Measurements from ENCODE around the gene OSBPL2. TPM values are rescaled to one million over a fixed set of nuclear protein-coding genes. Genes with fewer than 3 reads are reported as not detected.
A peak's percentile ranks its signal among the peaks of the same experiment; 100 is the strongest.

Gene OSBPL2
- 10 to 100 TPM; 15.8 to 29.5 (median 17.7) TPM for polyA plus RNA-seq (ENCODE audit: low read depth in 6 of 6)

GRCh38 chr20:62237801-62238568 lies at the start of gene OSBPL2:
Gene OSBPL2 (plus strand): TSS chr20:62238521. CDS start chr20:62256185, 17,664 bp downstream.
- Mint-ChIP-seq H3K36me3 (peaks cover 0 to 5% of the 10 kb centered on the region in 2 donors), H3K4me1 (peaks cover 25 to 37% (median 33%) of the 10 kb centered on the region in 3 donors), H3K27me3 (peaks cover 0 to 8% (median 0%) of the 10 kb centered on the region in 3 donors), H3K4me3 (peak within 1 kb of the TSS; percentile 81 to 94 (median 86)), H3K27ac (peak within 1 kb of the TSS; percentile 89 to 97 (median 94)), H3K9me3 (peaks cover 0 to 5% (median 3%) of the 10 kb centered on the region in 7 donors)
- DNase-seq (peak; percentile 100), ATAC-seq (ENCODE audit: low read depth in 2 of 2) (peak; percentile 94 to 95)

- DNase-seq = no peak
- Mint-ChIP-seq H3K9me3 (no peaks in the 10 kb centered on the region), H3K36me3 (peaks cover 0 to 7% of the 10 kb centered on the region in 2 donors), H3K27me3 (no peaks in the 10 kb centered on the region), H3K27ac (no peak overlapping the region), H3K4me3 (peak overlapping the region in 1 of 8 donors; percentile 37), H3K4me1 (peaks cover 10 to 31% (median 14%) of the 10 kb centered on the region in 3 donors)
- ATAC-seq (ENCODE audit: low read depth in 2 of 2) = no peak
These were observed 47.5 kb upstream of the OSBPL2 start for GRCh38 chr20:62190639-62191411.

- Mint-ChIP-seq H3K27ac (peak overlapping the region in 1 of 6 donors; percentile 12), H3K36me3 (peaks cover 0 to 8% of the 10 kb centered on the region in 2 donors), H3K4me1 (peaks cover 6 to 26% (median 11%) of the 10 kb centered on the region in 3 donors), H3K4me3 (no peak overlapping the region), H3K27me3 (no peaks in the 10 kb centered on the region), H3K9me3 (no peaks in the 10 kb centered on the region)
- ATAC-seq (ENCODE audit: low read depth in 2 of 2) (no peak), DNase-seq (no peak)
These were observed 46.4 kb upstream of the OSBPL2 start for GRCh38 chr20:62191781-62192559.

DNA sequence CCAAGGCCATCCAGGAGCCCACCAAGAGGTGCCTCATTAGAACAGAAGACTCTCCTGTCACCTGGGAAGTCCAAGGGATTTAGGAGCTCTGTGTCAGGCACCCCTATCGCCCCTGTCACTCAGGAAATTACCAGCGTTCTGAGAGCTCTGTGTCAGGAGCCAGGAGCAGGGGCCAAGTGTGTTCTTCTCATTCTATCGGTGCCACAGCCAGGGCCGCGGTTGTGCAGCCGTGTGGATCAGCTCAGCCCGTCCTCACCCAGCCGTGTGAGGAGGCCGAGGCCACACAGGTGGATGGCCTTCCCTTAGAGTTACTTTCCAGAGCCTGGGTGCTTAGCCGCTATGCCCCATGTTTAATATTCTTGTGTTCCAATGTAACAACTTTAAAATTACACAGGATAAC lies 45.7 kb upstream of the OSBPL2 start:
- H3K9me3 Mint-ChIP-seq = no peaks in the 10 kb centered on the region
- no peak overlapping the region for H3K27ac Mint-ChIP-seq
- H3K4me3 Mint-ChIP-seq = no peak overlapping the region
- no peaks in the 10 kb centered on the region for H3K27me3 Mint-ChIP-seq
- no peak for DNase-seq
- H3K4me1 Mint-ChIP-seq = peaks cover 2 to 22% (median 7%) of the 10 kb centered on the region in 3 donors
- no peak for ATAC-seq (ENCODE audit: low read depth in 2 of 2)
- H3K36me3 Mint-ChIP-seq = peaks cover 0 to 8% of the 10 kb centered on the region in 2 donors

DNA sequence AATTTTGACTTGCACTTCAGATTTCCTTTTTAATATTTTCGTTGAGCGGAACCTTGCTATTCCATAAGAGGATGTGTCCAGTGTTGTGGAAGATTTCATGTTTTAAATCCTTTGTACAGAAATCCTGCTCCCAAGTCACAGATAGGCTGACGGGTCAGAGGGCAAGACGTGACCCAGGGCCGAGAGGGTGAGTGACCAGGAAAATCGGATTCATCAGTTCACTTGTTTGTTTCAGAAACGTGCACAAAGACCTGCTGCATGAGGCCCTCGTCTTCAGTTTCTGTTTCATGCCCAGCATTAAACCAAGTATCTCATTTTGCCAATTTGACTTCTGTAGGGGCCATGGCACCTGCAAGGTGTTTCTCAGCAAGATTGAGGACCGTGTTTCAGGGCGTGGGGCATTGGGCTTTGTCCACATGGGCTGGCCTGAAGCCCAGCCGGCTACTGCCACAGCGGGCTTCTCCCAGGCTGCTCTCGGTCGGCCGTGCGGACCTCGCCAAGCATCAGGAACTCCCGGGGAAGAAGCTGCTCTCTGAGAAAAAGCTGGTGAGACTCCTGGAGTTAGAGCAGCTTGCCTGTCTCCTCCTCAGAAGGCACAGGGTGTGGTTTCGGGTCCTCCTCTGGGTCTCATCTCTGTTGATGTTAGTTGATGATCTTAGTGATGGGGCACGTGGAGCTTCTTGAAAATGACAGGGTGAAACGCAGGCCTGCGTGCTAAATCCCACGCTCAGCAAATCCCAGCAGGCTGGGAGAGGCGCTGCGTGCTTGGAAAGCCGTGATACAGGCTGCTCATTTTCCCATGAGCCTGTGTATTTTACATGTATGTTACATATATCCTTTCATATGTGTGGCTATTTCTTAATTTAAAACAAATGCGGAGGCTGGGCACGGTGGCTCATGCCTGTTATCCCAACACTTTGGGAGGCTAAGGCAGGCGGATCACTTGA lies 45.0 kb upstream of the OSBPL2 start:
- Mint-ChIP-seq H3K9me3 (no peaks in the 10 kb centered on the region), H3K27me3 (no peaks in the 10 kb centered on the region), H3K36me3 (peaks cover 0 to 8% of the 10 kb centered on the region in 2 donors), H3K27ac (no peak overlapping the region), H3K4me3 (no peak overlapping the region), H3K4me1 (peaks cover 0 to 14% (median 4%) of the 10 kb centered on the region in 3 donors)
- DNase-seq = no peak
- ATAC-seq (ENCODE audit: low read depth in 2 of 2) = no peak

DNA sequence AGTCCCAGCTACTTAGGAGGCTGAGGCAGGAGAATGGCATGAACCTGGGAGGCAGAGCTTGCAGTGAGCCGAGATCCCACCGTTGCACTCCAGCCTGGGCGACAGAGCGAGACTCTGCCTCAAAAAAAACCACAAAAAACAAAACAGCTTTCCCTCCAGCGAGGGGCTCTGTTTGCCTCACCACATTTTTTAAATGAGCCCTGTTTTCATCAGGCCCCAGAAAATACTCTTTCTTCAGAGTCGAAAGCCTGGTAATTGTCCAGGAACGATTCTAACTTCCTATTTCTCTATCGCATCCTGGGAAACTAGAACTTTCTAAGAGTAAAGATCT lies 43.3 kb upstream of the OSBPL2 start:
- ATAC-seq (ENCODE audit: low read depth in 2 of 2) = no peak
- H3K36me3 Mint-ChIP-seq = peaks cover 4 to 16% of the 10 kb centered on the region in 2 donors
- no peak overlapping the region for H3K27ac Mint-ChIP-seq
- H3K9me3 Mint-ChIP-seq = no peaks in the 10 kb centered on the region
- peaks cover 0 to 11% (median 2%) of the 10 kb centered on the region in 3 donors for H3K4me1 Mint-ChIP-seq
- no peaks in the 10 kb centered on the region for H3K27me3 Mint-ChIP-seq
- DNase-seq = no peak
- H3K4me3 Mint-ChIP-seq = no peak overlapping the region

DNA sequence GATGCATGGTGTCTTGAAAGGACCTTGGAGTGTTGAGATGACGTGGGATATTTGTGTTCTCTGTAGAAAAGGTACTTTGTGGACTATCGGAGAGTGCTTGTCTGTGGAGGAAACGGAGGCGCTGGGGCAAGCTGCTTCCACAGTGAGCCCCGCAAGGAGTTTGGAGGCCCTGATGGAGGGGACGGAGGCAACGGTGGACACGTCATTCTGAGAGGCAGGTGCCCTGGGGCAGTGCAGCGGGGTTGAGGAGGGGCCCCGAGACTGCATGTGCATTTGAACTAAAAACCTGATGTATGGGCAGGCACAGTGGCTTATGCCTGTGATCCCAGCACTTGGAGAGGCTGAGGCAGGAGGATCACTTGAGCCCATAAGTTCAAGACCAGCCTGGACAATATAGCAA lies 42.6 kb upstream of the OSBPL2 start:
- Mint-ChIP-seq H3K4me3 (no peak overlapping the region), H3K36me3 (peaks cover 4 to 16% of the 10 kb centered on the region in 2 donors), H3K27me3 (no peaks in the 10 kb centered on the region), H3K27ac (peak overlapping the region in 1 of 6 donors; percentile 75), H3K4me1 (peaks cover 0 to 6% (median 5%) of the 10 kb centered on the region in 3 donors), H3K9me3 (no peaks in the 10 kb centered on the region)
- DNase-seq (no peak), ATAC-seq (ENCODE audit: low read depth in 2 of 2) (no peak)

- peaks cover 1 to 12% (median 10%) of the 10 kb centered on the region in 3 donors for H3K4me1 Mint-ChIP-seq
- no peaks in the 10 kb centered on the region for H3K27me3 Mint-ChIP-seq
- DNase-seq (no peak), ATAC-seq (ENCODE audit: low read depth in 2 of 2) (no peak)
- H3K36me3 Mint-ChIP-seq = peaks cover 4 to 16% of the 10 kb centered on the region in 2 donors
- no peak overlapping the region for H3K4me3 Mint-ChIP-seq
- H3K27ac Mint-ChIP-seq = no peak overlapping the region
- H3K9me3 Mint-ChIP-seq = no peaks in the 10 kb centered on the region
These were observed 42.0 kb upstream of the OSBPL2 start for GRCh38 chr20:62196286-62196685.

GRCh38 chr20:62197311-62197710 lies 41.0 kb upstream of the OSBPL2 start:
- Mint-ChIP-seq H3K4me1 (peaks cover 11 to 22% (median 20%) of the 10 kb centered on the region in 3 donors), H3K36me3 (peaks cover 4 to 16% of the 10 kb centered on the region in 2 donors), H3K27me3 (no peaks in the 10 kb centered on the region), H3K4me3 (no peak overlapping the region), H3K9me3 (no peaks in the 10 kb centered on the region), H3K27ac (no peak overlapping the region)
- no peak for DNase-seq
- no peak for ATAC-seq (ENCODE audit: low read depth in 2 of 2)

- Mint-ChIP-seq H3K27me3 (no peaks in the 10 kb centered on the region), H3K36me3 (peaks cover 4 to 16% of the 10 kb centered on the region in 2 donors), H3K4me3 (no peak overlapping the region), H3K9me3 (no peaks in the 10 kb centered on the region), H3K27ac (no peak overlapping the region), H3K4me1 (peaks cover 11 to 24% (median 22%) of the 10 kb centered on the region in 3 donors)
- DNase-seq (no peak), ATAC-seq (ENCODE audit: low read depth in 2 of 2) (no peak)
These were observed 40.5 kb upstream of the OSBPL2 start for GRCh38 chr20:62197801-62198200.

- DNase-seq (no peak), ATAC-seq (ENCODE audit: low read depth in 2 of 2) (no peak)
- Mint-ChIP-seq H3K27me3 (no peaks in the 10 kb centered on the region), H3K36me3 (peaks cover 4 to 16% of the 10 kb centered on the region in 2 donors), H3K9me3 (no peaks in the 10 kb centered on the region), H3K4me3 (no peak overlapping the region), H3K4me1 (peaks cover 15 to 31% (median 28%) of the 10 kb centered on the region in 3 donors), H3K27ac (no peak overlapping the region)
These were observed 39.8 kb upstream of the OSBPL2 start for GRCh38 chr20:62198496-62198895.

- peak overlapping the region in 1 of 8 donors; percentile 42 for H3K4me3 Mint-ChIP-seq
- H3K27ac Mint-ChIP-seq = peak overlapping the region in 1 of 6 donors; percentile 66
- H3K36me3 Mint-ChIP-seq = peaks cover 4 to 16% of the 10 kb centered on the region in 2 donors
- H3K27me3 Mint-ChIP-seq = no peaks in the 10 kb centered on the region
- DNase-seq (no peak), ATAC-seq (ENCODE audit: low read depth in 2 of 2) (no peak)
- H3K4me1 Mint-ChIP-seq = peaks cover 18 to 33% (median 32%) of the 10 kb centered on the region in 3 donors
- H3K9me3 Mint-ChIP-seq = no peaks in the 10 kb centered on the region
These were observed 39.4 kb upstream of the OSBPL2 start for GRCh38 chr20:62198931-62199330.

Data from naive B cell (primary cell).